ENCODE results near the gene NADK2.

GRCh38 chr5:36214436-36214835, 27.3 kb downstream of the NADK2 start:
- no peak for TF ChIP-seq EZH2 (optimal IDR thresholded peaks at IDR 0.05; ENCODE audit: low read depth, low read length)
- TF ChIP-seq CTCF (IDR thresholded peaks at IDR 0.05; ENCODE audit: low read length) = 0 out of 2 replicates have a peak, but pooled peaks have one; percentile 14

Measured in MM.1S (cell line).